KOPT-K1 (cell line): ENCODE measurements around the gene N4BP2.

ENCODE experiments used
- H3K27ac ChIP-seq: fragments of 200-600 bp; sonication (generic); 2 replicates; pipeline ENCODE4 v1.5.1; 2016; ENCODE audit warnings: antibody characterized with exemption, mild to moderate bottlenecking, low read depth, low read length; ENCODE audit not compliant: poor library complexity, severe bottlenecking
- H3K36me3 ChIP-seq: fragments of 200-600 bp; sonication (generic); 2 replicates; pipeline ENCODE4 v1.5.1; 2017; ENCODE audit warnings: antibody characterized with exemption, mild to moderate bottlenecking, low read length, moderate library complexity; ENCODE audit not compliant: insufficient read depth
- H3K9me3 ChIP-seq: fragments of 200-600 bp; sonication (generic); 2 replicates; pipeline ENCODE4 v1.5.1; 2017; ENCODE audit warnings: antibody characterized with exemption, low read length, mild to moderate bottlenecking; ENCODE audit not compliant: insufficient read depth, poor library complexity, severe bottlenecking

Gene N4BP2

GRCh38 chr4:40199179-40199670, 142.6 kb downstream of the N4BP2 start:
- Histone ChIP-seq H3K27ac (peak overlapping the region; percentile 96), H3K36me3 (peaks cover 42% of the 10 kb centered on the region), H3K9me3 (no peaks in the 10 kb centered on the region)

- H3K36me3 ChIP-seq, result peaks cover 42% of the 10 kb centered on the region
- H3K9me3 ChIP-seq, result no peaks in the 10 kb centered on the region
- peak overlapping the region; percentile 96 for H3K27ac ChIP-seq
These were observed 143.6 kb downstream of the N4BP2 start for GRCh38 chr4:40199999-40200874.

- H3K9me3 ChIP-seq, result no peaks in the 10 kb centered on the region
- H3K27ac ChIP-seq, result peak overlapping the region; percentile 96
- H3K36me3 ChIP-seq, result peaks cover 45% of the 10 kb centered on the region
These were observed 144.5 kb downstream of the N4BP2 start for GRCh38 chr4:40200875-40201801.

GRCh38 chr4:40201898-40202297, 145.2 kb downstream of the N4BP2 start:
- H3K36me3 ChIP-seq, result peaks cover 47% of the 10 kb centered on the region
- no peaks in the 10 kb centered on the region for H3K9me3 ChIP-seq
- peak overlapping the region; percentile 96 for H3K27ac ChIP-seq

GRCh38 chr4:40202474-40202873, 145.8 kb downstream of the N4BP2 start:
- Histone ChIP-seq H3K9me3 (no peaks in the 10 kb centered on the region), H3K27ac (peak overlapping the region; percentile 96), H3K36me3 (peaks cover 52% of the 10 kb centered on the region)

- Histone ChIP-seq H3K27ac (peak overlapping the region; percentile 96), H3K36me3 (peaks cover 51% of the 10 kb centered on the region), H3K9me3 (no peaks in the 10 kb centered on the region)
These were observed 148.0 kb downstream of the N4BP2 start for GRCh38 chr4:40204507-40205258.

- H3K27ac ChIP-seq, result peak overlapping the region; percentile 96
- H3K9me3 ChIP-seq, result no peaks in the 10 kb centered on the region
- peaks cover 56% of the 10 kb centered on the region for H3K36me3 ChIP-seq
These were observed 148.9 kb downstream of the N4BP2 start for GRCh38 chr4:40205259-40206198.

- H3K36me3 ChIP-seq, result peaks cover 55% of the 10 kb centered on the region
- H3K27ac ChIP-seq, result peak overlapping the region; percentile 96
- H3K9me3 ChIP-seq, result no peaks in the 10 kb centered on the region
These were observed 149.8 kb downstream of the N4BP2 start for GRCh38 chr4:40206426-40206825.
